GM18868 (cell line): ENCODE measurements around the gene TFEC.

Experiments
- ATAC-seq: cut with Tn5 transposase; IDR thresholded peaks from one replicate; pipeline ENCODE4 v1.9.1; 2021; ENCODE audit warnings: mild to moderate bottlenecking, moderate library complexity; ENCODE audit not compliant: unreplicated experiment

TFEC gene

GRCh38 chr7:115995701-115996100 is 34.9 kb downstream of the TFEC start:
- ATAC-seq = no peak

GRCh38 chr7:115988401-115988800 is 42.2 kb downstream of the TFEC start:
- no peak for ATAC-seq

GRCh38 chr7:115987486-115987885 is 43.1 kb downstream of the TFEC start:
- ATAC-seq = no peak

DNA sequence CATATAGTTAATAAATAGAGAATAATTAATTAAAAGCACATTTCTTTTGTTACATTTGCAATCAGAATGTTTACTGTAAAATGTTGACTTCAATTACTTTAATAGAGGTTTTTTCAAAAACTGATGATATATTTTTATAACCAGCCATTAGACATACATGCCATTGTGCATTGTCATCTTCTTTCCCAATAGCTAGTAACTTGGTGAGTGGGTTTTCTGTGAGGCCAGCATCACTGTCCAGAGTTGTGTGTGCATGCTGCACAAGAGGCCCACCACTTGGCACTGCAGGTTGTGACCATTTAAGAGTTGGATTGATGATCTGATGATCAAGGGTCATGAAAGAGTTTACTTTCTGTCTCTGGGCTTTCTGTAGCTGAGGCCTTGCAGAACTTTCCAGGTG is 46.5 kb downstream of the TFEC start:
- ATAC-seq = no peak

DNA sequence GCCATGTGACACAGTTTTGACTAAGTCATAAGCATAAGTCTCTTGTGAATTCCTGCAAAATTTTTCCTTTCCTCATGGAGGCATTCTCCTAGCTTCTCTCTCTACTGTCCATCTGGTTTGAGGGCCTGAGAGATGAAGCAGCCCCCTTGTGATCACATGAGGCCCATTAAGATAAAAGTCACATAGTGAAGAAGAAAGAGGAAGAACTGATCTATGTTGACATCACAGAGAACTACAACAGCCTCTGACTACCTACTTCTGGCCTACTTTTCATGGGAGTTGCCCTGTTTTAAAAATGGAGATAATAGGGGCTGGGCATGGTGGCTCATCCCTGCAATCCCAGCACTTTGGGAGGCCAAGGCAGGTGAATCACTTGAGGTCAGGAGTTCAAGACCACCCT is 50.4 kb downstream of the TFEC start:
- no peak for ATAC-seq

- no peak for ATAC-seq
Measured at GRCh38 chr7:115976651-115977050, 53.9 kb downstream of the TFEC start.

GRCh38 chr7:115975766-115976165 is 54.8 kb downstream of the TFEC start:
- no peak for ATAC-seq

DNA sequence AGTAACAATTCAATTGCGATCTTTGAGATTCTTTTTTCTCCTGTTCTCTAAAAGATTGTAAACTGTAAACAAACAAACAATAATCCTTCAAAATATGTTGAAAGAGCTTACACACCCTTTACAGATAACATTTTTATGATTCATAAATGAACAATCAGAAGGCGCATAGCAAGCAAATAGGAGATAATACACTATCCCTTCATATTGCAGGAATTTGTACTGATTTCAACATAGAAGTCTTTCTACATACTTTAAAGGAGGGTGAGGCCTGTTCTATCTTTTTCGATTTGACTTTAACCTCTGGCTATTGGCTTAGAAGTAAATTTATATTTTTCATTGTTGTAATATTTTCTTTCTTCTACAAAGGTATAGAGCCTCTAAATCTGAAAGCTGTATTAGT is 57.2 kb downstream of the TFEC start:
- no peak for ATAC-seq

GRCh38 chr7:115971506-115971905 is 59.1 kb downstream of the TFEC start:
- ATAC-seq = no peak

DNA sequence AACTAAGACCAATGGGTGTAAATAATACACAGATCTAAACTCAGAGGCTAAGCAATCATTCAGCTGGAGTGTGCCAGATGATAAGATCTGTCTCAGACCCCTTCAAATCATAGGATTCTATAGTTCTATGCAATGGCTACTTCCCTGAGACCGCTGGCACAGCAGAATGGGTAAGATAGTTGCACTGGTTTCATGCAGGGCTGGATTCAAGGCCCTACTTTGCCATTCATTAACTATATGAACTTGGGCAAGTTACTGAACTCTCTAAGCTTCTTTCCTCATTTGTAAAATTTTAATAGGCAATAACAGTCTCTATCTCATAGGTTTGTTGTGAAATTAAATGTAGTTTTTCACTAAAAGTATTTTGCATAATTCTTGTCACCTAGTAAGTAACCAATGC is 62.0 kb downstream of the TFEC start:
- no peak for ATAC-seq

- ATAC-seq = no peak
Measured at GRCh38 chr7:115968171-115968570, 62.4 kb downstream of the TFEC start.

DNA sequence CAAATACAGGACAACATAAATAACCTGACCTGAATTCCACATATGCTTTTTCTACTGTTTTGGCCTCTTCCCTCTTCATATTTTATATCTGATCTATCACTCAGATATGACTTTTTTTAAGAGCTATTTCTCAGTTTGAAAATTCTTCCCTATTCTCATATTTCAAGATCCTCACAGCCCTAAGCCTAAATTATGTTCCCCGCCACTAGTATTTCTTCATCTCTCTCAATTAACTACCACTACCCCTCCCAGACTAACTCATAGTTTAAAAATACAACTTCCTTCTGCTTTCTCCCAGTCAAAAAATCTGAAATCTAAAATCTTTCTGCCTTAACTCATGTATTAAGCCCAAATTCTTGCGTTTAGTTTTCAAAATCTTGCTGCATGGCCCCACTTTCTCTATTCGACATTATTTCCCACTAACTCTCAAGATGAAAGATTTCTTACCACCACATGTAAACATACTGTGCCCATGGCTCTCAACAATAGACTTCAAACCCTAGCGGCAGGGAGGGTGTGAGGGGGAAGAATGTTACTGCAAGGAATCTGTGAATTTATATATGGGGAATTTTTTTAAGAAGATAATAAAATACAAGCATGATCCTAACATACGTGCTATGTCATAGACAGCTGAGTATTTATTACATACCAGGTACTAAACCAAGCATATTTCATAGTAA is 64.6 kb downstream of the TFEC start:
- no peak for ATAC-seq

- no peak for ATAC-seq
Measured at GRCh38 chr7:115965236-115965635, 65.3 kb downstream of the TFEC start.

GRCh38 chr7:115964799-115965198 is 65.8 kb downstream of the TFEC start:
- ATAC-seq = no peak

DNA sequence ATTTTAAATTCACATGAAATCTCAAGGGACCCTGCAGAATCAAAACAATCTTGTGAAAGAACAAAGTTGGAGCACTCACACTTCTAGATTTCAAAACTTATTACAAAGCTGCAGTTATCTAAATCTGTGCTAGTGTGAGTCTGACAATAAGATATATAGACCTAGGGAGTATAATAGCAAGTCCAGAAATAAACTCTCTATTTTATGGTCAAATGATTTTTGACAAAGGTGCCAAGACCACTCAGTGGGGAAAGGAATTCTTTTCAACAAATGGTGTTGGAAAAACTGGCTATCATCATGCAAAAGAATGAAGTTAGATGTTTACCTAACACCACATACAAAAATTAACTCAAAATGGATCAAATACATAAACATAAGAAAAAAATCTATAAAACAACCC is 68.2 kb downstream of the TFEC start:
- no peak for ATAC-seq

GRCh38 chr7:115953592-115954255 is 76.8 kb downstream of the TFEC start:
- peak; percentile 57 for ATAC-seq

GRCh38 chr7:115952832-115953231 is 77.7 kb downstream of the TFEC start:
- no peak for ATAC-seq

GRCh38 chr7:115951547-115951946 is 79.0 kb downstream of the TFEC start:
- no peak for ATAC-seq

GRCh38 chr7:115941703-115942268 is 88.8 kb downstream of the TFEC start:
- ATAC-seq = no peak

- ATAC-seq = no peak
Measured at GRCh38 chr7:115940460-115941060, 90.0 kb downstream of the TFEC start.

DNA sequence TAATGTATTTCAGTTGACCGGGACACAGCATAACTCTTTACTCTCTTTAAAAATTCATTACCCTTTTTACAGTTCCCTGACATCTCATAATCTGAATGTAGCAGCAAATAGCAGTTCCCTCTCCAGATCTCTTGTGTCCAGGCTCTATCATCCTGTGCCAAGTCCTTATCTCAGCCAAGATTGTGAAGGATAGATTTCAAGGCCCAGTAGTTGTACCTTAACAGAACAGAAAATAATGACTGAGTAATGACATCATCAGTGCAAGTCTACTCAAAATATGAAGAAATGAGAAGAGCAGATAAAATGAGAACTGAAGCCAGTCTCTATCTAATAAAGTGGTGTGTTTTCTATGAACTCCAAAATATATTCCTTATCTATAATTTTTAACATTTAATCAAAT is 92.6 kb downstream of the TFEC start:
- no peak for ATAC-seq

DNA sequence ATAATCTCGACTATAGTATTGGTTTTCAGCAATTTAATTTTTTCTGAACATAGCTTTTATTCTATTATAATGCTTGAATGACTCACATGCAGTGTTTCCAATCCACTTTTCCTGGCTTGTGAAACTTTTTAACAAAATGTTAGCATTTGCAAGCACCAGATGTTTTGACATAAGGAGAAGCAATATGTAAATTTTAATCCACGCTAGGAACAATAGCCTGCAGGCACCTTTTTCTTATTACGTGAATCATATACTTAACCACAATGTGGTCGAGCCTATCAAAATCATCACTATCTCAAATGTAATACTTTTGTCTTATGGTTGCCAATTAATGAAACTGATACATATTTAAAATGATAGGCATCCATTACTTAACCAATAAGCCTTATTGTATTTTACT is 97.1 kb downstream of the TFEC start:
- ATAC-seq = no peak
